ENCODE data around the gene USP30.

The USP30 gene

DNA sequence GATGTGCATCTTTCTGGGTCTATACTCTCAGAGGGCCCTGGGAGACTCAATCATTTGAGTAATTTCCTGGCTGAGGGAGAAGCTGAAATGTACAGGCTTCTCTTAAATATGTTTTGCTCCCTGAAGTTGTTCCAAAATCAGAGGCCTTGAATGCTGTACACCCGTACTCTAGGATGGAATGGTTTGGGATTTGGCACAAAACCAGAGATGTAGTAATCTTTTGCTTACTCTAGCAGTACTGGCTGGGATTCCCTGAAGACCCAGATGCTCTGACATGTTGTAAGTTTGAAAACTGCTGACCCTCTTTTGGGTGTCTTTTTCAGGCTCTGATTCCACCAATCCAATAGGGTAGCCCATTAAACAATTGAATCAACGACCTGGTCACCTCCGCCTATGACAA is 74.4 kb downstream of the USP30 start:
- no peak for DNase-seq (ENCODE audit: low spot score)

DNA sequence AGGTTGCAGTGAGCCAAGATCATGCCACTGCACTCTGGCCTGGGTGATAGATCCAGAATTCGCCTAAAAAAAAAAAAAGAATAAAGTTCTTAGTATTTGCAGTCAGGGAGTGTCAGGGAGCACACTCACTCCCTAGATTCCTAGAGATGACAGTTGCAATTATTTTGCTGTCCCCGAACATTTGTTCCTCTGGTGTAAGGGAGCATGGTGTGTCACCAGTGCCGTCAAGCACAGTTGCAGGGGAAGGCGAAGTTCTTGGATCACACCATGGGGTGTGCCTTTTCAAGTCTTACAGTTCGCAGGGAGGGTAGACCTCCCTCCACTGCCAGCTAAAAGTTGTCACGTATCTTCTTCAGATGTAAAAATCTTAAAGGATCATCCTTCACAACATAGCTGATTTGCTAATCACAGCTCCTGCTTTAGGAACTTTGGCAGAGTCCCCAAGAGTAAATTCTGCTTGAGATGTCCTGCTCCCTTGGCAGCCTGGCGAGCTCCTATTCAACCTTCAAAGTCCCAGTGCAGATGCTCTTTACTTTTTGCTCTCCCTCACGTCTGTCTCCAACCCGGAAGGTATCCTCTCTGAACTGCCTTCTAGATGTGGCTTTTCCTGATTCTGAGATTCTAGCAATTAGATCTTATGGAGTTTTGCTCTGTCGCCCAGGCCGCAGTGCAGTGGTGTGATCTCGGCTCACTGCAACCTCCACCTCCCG is 75.3 kb downstream of the USP30 start:
- no peak for DNase-seq (ENCODE audit: low spot score)

DNA sequence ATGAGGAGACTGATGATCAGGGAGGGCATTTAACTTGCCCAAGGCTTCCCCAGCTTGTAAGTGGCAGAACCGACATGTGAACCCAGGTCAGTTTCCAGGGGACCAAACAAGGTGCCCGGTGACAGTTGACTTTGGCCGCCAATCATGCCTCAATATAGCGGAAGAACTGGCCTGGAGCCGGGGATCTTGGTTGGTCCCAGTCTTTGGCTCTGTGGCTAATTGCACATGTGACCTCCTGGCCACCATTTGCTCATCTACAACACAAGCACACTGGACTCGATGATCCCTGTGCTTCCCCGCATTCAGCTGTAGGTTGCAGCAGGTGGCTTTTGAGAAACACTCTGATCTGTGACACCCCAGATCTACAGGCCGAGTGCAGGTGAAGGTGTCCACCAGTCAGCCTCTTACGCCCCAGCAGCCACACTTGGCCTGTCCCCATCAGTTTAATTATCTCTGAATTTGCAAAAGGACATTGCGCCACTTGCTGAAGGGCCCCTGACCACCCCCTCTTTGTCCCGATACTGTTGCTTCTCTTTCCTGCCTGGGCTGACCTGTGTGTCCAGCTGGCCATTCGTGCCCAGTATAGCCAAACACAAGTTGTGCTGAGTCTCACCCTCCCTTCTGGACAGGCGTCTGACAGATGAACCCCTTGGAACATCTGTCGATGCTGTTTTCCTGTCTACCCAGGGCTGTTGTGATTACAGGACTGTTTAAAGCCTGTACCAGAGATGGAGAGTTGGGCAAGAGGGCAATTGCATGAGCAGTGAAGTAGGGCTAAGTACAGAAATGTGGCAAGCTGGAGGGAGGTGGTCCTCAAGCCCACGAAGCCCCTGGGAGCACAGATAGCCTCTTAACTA is 78.1 kb downstream of the USP30 start:
- DNase-seq (ENCODE audit: low spot score) = no peak

DNA sequence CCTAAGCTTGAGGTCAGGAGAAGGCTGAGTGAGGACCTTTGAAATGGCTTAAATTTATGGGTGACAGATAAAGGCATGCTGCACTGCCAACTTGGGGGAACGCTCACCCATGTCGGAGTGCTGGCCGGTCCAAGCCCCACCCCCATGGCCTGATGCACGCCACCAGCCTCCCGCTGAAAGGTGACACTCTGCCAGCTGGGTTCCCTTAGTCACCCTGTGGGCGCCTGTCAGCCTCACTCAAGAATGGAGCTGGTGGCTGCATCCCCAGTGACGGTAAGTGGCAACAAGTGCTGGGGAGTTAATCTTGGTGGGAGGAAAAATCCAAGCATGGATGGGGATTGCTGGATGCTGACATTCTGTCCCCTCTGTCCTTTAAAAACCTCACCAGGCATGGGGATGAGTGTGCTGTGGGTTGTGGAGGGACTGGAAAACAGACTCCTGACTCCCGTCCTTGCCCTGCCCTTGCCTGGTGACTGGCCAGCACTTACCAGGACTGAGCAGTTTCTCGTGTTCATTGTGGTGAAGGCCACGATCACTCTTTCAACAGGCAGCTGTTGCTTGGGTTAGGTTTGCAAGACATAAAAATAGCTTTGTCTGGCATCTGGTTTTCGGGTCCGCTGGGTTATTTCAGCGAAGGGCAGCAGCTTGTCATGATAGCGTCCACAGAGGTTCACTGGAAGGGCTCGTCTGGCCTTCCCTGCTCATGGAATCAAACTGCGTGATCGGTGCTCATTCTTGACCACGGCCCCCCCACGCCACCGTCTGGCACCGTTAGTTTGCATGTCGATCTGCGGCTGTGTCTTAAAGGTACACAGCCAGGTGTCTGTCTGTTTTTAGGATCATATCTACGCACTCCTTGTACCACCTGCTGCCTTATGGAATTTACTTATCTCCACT is 79.0 kb downstream of the USP30 start:
- DNase-seq (ENCODE audit: low spot score) = no peak

DNA sequence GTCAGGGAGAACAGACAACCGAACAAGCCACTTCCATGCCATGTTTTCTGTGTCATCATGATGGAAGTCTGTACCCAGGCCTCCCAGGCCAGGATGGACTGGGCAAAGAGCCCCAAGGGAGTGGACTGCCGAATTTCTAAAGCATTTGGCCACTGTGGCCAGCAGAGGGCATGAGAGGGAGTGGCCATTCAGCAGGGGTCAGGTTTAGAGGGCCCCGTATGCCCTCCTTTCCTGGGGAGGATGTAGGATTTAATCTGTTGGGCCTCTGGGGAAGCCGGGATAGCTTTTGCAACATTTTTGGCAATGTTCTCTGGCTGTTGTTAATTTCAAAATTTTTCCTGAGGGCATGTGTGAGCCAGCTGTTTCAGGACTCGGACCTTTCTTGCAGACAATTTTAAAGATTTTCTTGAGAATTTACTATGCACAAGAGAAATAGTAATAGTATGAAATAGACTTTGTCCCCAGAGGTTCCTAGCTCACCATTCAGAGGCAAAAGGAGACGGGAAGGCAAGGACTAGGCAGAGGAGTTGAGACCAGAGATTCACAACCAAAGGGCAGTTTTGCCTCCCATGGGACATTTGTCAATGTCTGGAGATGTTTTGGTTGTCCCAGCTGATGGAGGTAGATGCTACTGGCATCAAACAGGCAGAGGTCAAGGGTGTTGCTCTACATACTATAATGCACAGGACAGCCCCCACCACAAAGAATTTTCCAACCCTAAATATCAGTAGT is 82.0 kb downstream of the USP30 start:
- no peak for DNase-seq (ENCODE audit: low spot score)

DNA sequence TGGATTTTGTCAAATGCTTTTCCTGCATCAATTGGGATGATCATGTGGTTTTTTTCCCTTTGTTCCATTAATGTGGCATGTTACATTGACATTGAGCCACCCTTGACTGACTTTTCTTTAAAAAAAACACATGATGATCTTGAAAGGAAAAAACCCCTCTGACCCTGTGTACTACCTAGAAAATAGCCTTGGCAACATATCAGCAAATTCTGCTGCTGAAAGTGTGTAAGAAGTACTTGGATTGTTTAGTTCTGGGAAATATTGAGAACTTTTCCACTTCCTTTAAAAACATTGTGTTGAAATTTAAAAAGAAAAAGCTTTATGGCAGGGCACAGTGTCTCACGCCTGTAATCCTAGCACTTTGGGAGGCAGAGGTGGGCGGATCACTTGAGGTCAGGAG is 84.7 kb downstream of the USP30 start:
- DNase-seq (ENCODE audit: low spot score) = no peak

Measured in Ammon's horn (tissue), 1 donor.